ENCODE data around the gene IFI16.
"Not testable (repeated sequence)": the region's sequence is repeated elsewhere in the genome, so short reads cannot be mapped to it uniquely, and the experiment has no call there.

IFI16 gene

DNA sequence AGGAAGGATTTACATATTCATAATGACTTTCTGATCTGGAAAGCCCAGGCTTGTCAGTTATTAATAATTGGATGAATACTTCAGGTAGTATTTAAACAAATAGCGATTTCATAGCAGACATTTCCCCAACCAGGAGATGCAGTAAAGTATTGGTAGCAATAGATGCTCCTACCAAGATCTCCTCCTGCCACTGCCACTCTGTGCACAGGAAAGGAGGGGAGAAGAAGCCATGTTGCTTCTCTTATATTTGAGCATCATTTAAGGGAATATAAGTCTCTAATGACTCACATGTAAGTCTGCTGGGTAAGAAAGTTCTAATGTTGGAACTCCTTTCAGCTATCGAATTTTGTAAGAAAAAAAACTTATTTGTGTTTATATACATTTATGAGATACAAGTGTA, 420 bp upstream of the IFI16 start:
- DNase-seq = no peak

GRCh38 chr1:159010391-159010790, 684 bp downstream of the IFI16 start:
- DNase-seq = no peak

GRCh38 chr1:159011001-159011400, 1.3 kb downstream of the IFI16 start:
- not testable (repeated sequence) for DNase-seq

DNA sequence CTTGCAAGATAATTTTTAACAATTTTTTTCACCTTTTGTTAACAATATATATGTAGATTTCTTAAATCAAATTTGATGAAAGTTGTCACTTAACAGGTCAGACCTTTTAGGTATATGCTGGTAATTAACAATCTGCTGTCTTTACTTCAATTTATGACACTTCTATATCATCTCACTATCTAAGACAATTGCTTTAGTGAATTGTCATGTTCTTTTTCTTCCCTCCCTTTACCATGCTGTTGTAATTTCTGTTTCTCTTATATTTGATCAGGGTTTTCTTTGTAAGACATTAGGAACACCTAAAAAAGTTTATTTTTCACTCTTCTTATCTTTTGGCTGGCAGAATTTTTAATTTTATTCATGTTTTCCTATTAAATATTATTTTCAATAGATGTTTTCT, 2.0 kb downstream of the IFI16 start:
- DNase-seq = no peak

GRCh38 chr1:159012495-159012894, 2.8 kb downstream of the IFI16 start:
- DNase-seq = no peak

DNA sequence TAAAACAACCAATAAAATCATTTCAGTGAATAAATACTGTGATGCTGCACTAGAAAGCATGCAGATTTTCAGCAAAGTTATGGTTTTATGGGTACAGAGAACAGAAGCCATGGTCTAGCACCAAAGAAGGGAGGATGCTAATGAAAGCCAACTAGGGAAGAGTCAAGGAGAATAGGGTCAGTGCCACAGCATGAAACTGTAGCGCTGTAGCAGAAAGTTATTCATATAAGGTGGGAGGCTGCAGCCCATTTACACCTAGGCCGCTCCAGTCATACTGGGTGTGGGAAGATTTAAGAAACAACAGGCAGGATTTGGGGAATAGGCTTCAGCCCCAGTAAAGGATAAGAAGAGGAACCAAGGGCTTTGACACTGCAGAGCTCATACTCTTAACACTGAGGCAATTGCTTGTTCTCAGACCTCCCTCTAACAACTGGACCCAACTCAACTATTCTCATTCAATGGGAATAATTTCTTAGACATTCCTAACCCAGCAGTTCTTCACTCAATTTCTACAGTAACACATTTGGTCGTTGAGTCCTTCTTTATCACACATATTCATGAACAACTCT, 4.4 kb downstream of the IFI16 start:
- DNase-seq = no peak

DNA sequence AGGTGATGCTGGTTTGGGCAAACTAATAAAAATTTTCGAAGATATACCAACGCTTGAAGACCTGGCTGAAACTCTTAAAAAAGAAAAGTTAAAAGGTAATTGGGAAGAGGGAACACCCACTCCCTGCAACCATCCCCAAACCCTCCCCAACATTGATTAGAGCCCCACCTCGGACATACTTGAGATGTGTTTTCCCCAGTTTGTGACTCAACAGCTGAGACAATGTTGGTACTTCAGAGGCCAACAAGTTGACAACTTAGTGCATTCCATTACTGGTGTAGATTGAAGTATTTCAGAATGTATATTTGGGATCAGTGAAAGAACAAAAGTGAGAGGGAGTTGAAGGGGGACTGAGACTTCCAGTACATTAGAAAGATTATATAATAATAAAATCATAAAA, 5.1 kb downstream of the IFI16 start:
- no peak for DNase-seq

- DNase-seq = no peak
These were observed 5.8 kb downstream of the IFI16 start for GRCh38 chr1:159015440-159015909.

DNA sequence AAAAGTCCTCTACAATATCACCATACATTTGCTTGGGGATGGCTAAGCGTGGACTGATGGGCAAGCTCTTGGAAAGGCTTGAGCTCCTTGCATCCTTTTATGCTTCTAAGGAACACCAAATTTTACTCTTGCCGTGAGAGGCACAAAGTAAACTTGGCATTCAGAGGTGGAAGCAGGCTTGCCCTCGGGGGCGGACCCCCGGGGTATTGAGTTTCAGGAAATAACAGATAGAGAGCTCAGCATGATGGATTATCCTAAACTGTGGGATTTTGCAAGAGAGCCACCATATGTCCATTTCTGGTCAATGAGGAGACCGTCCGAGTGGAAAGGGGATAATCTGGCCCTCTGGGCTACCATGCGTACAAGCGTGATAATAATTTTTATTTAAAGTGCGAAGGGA, 14.0 kb downstream of the IFI16 start:
- DNase-seq = no peak

DNA sequence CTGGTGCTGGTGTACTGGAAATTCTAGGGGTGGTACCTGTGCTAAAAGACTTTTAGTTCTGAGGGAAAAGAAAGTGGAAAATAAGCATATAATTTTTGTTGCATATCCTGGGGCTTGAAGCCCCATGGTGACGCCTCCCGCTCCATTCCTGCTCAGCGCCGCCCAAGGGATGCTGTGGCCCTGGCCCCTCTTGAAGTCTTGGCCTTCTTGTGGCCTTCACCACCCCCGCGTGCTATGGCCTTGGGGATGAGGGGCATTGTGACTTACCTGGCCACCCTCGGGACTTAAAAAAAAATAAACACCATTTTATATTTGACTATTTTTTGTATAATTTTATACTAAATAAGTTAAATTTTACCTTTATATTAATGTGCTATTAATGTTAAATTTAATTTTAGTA, 15.3 kb downstream of the IFI16 start:
- no peak for DNase-seq

GRCh38 chr1:159026841-159027240, 17.1 kb downstream of the IFI16 start:
- not testable (repeated sequence) for DNase-seq

DNA sequence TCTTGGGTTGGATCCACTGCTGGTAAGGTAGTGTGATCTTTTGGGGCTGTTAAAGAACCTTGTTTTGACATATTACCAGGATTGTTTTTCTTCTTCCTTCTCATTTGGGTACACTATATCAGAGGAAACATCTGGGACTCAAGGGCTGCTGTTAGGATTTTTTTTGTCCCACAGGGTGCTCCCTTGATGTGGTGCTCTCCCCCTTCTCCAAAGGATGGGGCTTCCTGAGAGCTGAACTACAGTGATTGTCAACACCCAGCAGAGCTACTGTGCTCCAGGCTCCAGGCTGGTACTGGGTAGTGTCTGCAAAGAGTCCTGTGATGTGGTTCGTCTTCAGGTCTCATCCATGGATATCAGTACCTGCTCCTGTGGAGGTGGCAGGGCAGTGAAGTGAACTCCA, 20.6 kb downstream of the IFI16 start:
- DNase-seq = no peak

GRCh38 chr1:159030877-159031447, 21.3 kb downstream of the IFI16 start:
- DNase-seq = no peak

DNA sequence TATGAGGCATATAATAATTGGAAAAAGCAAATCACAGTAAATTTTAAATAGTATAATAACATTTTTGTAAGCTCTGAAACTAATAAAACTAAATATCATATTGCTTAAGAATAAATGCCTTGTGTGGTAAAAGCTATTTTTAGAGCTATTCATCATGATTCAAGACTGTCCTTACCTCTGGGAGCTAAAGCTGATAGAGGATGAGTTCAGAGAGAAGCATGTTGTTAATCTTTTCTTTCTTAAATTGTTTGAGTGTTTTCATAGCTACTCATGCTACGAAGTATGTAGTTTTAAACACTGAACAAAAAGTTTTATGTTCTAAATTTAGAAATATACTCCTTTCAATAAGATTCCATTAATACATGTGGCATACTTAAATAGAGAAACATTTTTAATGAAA, 30.5 kb downstream of the IFI16 start:
- no peak for DNase-seq

- DNase-seq = no peak
These were observed 31.4 kb downstream of the IFI16 start for GRCh38 chr1:159040893-159041724.

- DNase-seq = not testable (repeated sequence)
These were observed 36.8 kb downstream of the IFI16 start for GRCh38 chr1:159046486-159046885.

DNA sequence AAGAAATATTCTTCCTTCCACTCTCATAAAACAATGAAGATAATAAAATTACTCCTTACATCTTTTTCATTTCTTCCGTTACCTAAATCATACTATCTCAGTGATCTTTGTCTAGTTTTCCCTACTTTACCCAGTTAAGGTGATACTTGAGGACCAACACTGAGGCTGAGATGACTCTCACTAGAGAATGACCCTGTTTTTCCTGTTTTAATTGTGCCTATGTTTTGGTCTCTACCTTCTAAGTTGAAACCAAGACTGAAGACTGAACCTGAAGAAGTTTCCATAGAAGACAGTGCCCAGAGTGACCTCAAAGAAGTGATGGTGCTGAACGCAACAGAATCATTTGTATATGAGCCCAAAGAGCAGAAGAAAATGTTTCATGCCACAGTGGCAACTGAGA, 41.7 kb downstream of the IFI16 start:
- DNase-seq = no peak

- DNase-seq = no peak
These were observed 44.7 kb downstream of the IFI16 start for GRCh38 chr1:159054427-159054826.

DNA sequence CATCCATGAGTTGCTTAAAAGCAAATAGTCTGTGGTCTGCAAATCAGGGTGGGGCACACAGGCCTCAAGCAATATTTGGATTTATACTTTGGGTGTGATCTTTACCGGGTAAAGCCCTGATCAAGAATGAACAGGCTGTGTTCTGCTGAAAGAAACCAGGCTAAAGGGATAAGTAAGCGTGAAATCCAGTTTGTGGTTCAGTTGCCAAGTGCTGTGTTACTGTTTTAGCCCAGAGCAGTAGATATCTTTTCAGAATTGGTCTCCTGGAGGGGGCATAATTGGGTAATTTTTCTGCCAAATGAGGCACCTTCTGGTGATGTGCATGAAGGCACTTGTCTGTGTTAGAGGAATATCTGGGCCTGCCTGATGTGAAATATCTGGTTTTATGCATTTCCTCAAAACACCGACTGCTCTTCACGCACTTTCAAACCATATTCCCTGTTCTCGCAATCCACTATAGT, 45.5 kb downstream of the IFI16 start:
- no peak for DNase-seq

GRCh38 chr1:159056069-159056698, 46.5 kb downstream of the IFI16 start:
- no peak for DNase-seq

GRCh38 chr1:159058751-159059150, 49.0 kb downstream of the IFI16 start:
- no peak for DNase-seq

GRCh38 chr1:159065106-159065505, 55.4 kb downstream of the IFI16 start:
- no peak for DNase-seq

- DNase-seq = no peak
These were observed 56.4 kb downstream of the IFI16 start for GRCh38 chr1:159066108-159066507.
